SK-N-SH (cell line): ENCODE data around the gene LDB2. TPM values are rescaled to one million over a fixed set of nuclear protein-coding genes. Genes with fewer than 3 reads are reported as not detected.

Source experiments
- CTCF ChIA-PET: fragments of 300-600, 350-600 bp; formaldehyde crosslinking; extraction: SDS; loops from one replicate; lab custom pipeline; 2021; lab: Yijun Ruan, JAX
- POLR2A ChIA-PET: fragments of 350-600 bp; sonication (Branson Sonifier 250); formaldehyde crosslinking; extraction: SDS; loops from one replicate; lab custom pipeline; 2020; ENCODE audit warnings: antibody characterized with exemption, inconsistent platforms; lab: Yijun Ruan, JAX
- DNase-seq: peaks from one replicate; pipeline ENCODE4 v3.0.0; 2012
- H2AFZ ChIP-seq: fragments of 200-600 bp; sonication (generic); 2 replicates; pipeline ENCODE4 v1.8.1; 2016; ENCODE audit warnings: antibody characterized with exemption, mild to moderate bottlenecking, low read depth
- H3F3A ChIP-seq: fragments of 200-600 bp; sonication (generic); replicated peaks from 2 replicates; pipeline ENCODE3; 2016; ENCODE audit warnings: antibody characterized with exemption, mild to moderate bottlenecking; ENCODE audit not compliant: insufficient read depth
- H3K27ac ChIP-seq, 2 experiments: fragments of 200-500 bp in 1 of 2; fragments of 200-600 bp in 1 of 2; sonication (Bioruptor generic) in 1 of 2; sonication (generic), shearing (Covaris generic) in 1 of 2; 2 replicates each; pipeline versions ENCODE4 v1.5.1 to v1.6.1; 2014 to 2016; ENCODE audit warnings: low read depth in 2 of 2, inconsistent platforms in 1 of 2, low read length in 1 of 2, mild to moderate bottlenecking in 1 of 2, mixed read lengths in 1 of 2
- H3K27me3 ChIP-seq: fragments of 200-600 bp; sonication (generic), shearing (Covaris generic); 2 replicates; pipeline ENCODE4 v1.6.1; 2016; ENCODE audit warnings: mixed run types; ENCODE audit not compliant: insufficient read depth
- H3K36me3 ChIP-seq, 2 experiments: fragments of 200-500 bp in 1 of 2; fragments of 200-600 bp in 1 of 2; sonication (Bioruptor generic) in 1 of 2; sonication (generic) in 1 of 2; replicated peaks in 1 of 2; 2 replicates each; pipeline versions ENCODE3 to v1.5.1; 2014 to 2016; ENCODE audit warnings: low read length in 1 of 2, mild to moderate bottlenecking in 1 of 2; ENCODE audit not compliant: insufficient read depth in 2 of 2, control insufficient read depth in 1 of 2
- H3K4me1 ChIP-seq, 2 experiments: fragments of 200-500 bp in 1 of 2; fragments of 200-600 bp in 1 of 2; sonication (Bioruptor generic) in 1 of 2; sonication (generic), shearing (Covaris generic) in 1 of 2; 2 replicates each; pipeline versions ENCODE4 v1.5.1 to v1.6.1; 2014 to 2016; ENCODE audit warnings: low read depth in 1 of 2, low read length in 1 of 2, mixed run types in 1 of 2; ENCODE audit not compliant: insufficient read depth in 2 of 2, control insufficient read depth in 1 of 2
- H3K4me2 ChIP-seq: fragments of 200-600 bp; sonication (generic), shearing (Covaris generic); 2 replicates; pipeline ENCODE4 v1.6.1; 2017; ENCODE audit warnings: mixed run types
- H3K4me3 ChIP-seq, 2 experiments: fragments of 200-500 bp in 1 of 2; fragments of 200-600 bp in 1 of 2; sonication (Bioruptor generic) in 1 of 2; sonication (generic), shearing (Covaris generic) in 1 of 2; 2 replicates each; pipeline versions ENCODE4 v1.5.1 to v1.8.1; 2014 to 2016; ENCODE audit warnings: low read depth in 2 of 2, inconsistent platforms in 1 of 2, low read length in 1 of 2, mild to moderate bottlenecking in 1 of 2, mixed read lengths in 1 of 2, moderate library complexity in 1 of 2
- H3K79me2 ChIP-seq: fragments of 200-600 bp; sonication (generic); 2 replicates; pipeline ENCODE4 v1.8.1; 2017; ENCODE audit warnings: mild to moderate bottlenecking; ENCODE audit not compliant: insufficient read depth
- H3K9ac ChIP-seq: fragments of 200-600 bp; sonication (generic); 2 replicates; pipeline ENCODE4 v1.6.1; 2017; ENCODE audit warnings: mixed run types
- H3K9me2 ChIP-seq: fragments of 200-600 bp; sonication (generic); 2 replicates; pipeline ENCODE4 v1.6.1; 2017; ENCODE audit warnings: mixed run types
- H3K9me3 ChIP-seq: fragments of 200-600 bp; sonication (generic); 2 replicates; pipeline ENCODE4 v1.6.1; 2017; ENCODE audit warnings: mixed run types, mild to moderate bottlenecking, moderate library complexity
- H4K20me1 ChIP-seq: fragments of 200-600 bp; sonication (generic); 2 replicates; pipeline ENCODE4 v1.6.1; 2017; ENCODE audit warnings: mild to moderate bottlenecking, mixed run types; ENCODE audit not compliant: insufficient read depth
- EP300 ChIP-seq, 2 experiments: IDR thresholded peaks; 2 replicates each; pipeline versions ENCODE4 v1.4.0 to v1.6.1; 2012; ENCODE audit warnings: borderline replicate concordance in 1 of 2, low read depth in 1 of 2, low read length in 1 of 2
- FOSL2 ChIP-seq: IDR thresholded peaks from 2 replicates; pipeline ENCODE4 v1.4.0; 2012; ENCODE audit warnings: low read depth, mild to moderate bottlenecking, moderate library complexity, borderline replicate concordance
- FOXM1 ChIP-seq: IDR thresholded peaks from 2 replicates; pipeline ENCODE4 v1.4.0; 2012; ENCODE audit warnings: low read depth, mild to moderate bottlenecking
- GATA2 ChIP-seq: sonication (generic); formaldehyde crosslinking; IDR thresholded peaks from 2 replicates; pipeline ENCODE4 v1.5.0; 2020; ENCODE audit warnings: mild to moderate bottlenecking, missing genetic modification reagents
- JUND ChIP-seq: IDR thresholded peaks from 2 replicates; pipeline ENCODE4 v1.4.0; 2012
- NFIC ChIP-seq: IDR thresholded peaks from 2 replicates; pipeline ENCODE4 v1.4.0; 2012; ENCODE audit warnings: borderline replicate concordance
- RAD21 ChIP-seq: IDR thresholded peaks from 2 replicates; pipeline ENCODE4 v1.6.1; 2012; ENCODE audit warnings: mild to moderate bottlenecking, low read length
- RCOR1 ChIP-seq: fragments of 150-350 bp; IDR thresholded peaks from 2 replicates; pipeline ENCODE4 v1.6.1; 2017; ENCODE audit warnings: antibody characterized with exemption, low read length
- TAF1 ChIP-seq: IDR thresholded peaks from 2 replicates; pipeline ENCODE4 v1.6.1; 2012; ENCODE audit warnings: low read depth, mild to moderate bottlenecking, low read length, moderate library complexity, borderline replicate concordance
- TEAD4 ChIP-seq: IDR thresholded peaks from 2 replicates; pipeline ENCODE4 v1.4.0; 2012; ENCODE audit warnings: mild to moderate bottlenecking, borderline replicate concordance; ENCODE audit not compliant: insufficient read depth
- WGBS: methylation state at CpG from one replicate; pipeline ENCODE4 v1.1.6; 2017; ENCODE audit warnings: low lambda C conversion rate; 5-methylcytosine and 5-hydroxymethylcytosine counted together
- polyA plus RNA-seq, 3 experiments: library from polyadenylated mRNA; depleted of rRNA; stranded (reverse); fragments of >200 nt; gene quantifications; 2 replicates each; pipeline ENCODE4 v1.2.3, GENCODE V29; 2012
- TF ChIP-seq, protein P1 (sequence below): IDR thresholded peaks from 2 replicates; pipeline ENCODE4 v1.4.0; 2012; ENCODE audit warnings: low read depth, borderline replicate concordance
- TF ChIP-seq, protein P2 (sequence below): fragments of 150-350 bp; IDR thresholded peaks from 2 replicates; pipeline ENCODE4 v1.6.1; 2017; ENCODE audit warnings: antibody characterized with exemption, low read length, low read depth, borderline replicate concordance
- TF ChIP-seq, protein P3 (sequence below): fragments of 200-600 bp; sonication (generic); IDR thresholded peaks from 2 replicates; pipeline ENCODE4 v1.6.1; 2017; ENCODE audit warnings: antibody characterized with exemption, mild to moderate bottlenecking, moderate library complexity

LDB2 gene
- polyA plus RNA-seq, 1 of the 3 experiments (the other 2 are of a cell fraction) = 11.0 TPM

DNA sequence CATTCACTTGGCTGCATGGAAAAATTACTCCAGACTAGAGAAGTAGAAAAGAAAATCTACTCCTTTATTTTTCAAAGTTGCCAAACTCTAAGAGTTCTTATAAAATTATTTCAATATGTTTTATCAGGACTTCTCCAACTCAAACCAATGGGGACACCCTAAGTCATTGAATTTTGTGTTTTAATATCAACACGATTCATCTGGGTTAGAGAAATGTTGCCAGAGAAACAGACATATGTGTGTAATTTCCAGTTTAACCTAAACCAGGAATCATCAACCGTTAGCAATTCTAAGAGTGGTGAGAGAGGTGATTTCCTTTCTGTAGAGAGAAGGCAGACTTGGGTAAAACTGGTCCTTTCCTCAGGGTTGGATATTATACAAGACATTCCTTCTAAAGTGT is 291.8 kb downstream of the LDB2 start (continued):
- TF ChIP-seq, protein P1, sequence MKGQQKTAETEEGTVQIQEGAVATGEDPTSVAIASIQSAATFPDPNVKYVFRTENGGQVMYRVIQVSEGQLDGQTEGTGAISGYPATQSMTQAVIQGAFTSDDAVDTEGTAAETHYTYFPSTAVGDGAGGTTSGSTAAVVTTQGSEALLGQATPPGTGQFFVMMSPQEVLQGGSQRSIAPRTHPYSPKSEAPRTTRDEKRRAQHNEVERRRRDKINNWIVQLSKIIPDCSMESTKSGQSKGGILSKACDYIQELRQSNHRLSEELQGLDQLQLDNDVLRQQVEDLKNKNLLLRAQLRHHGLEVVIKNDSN = no peak
- TF ChIP-seq RCOR1 = no peak
- no peak for TF ChIP-seq NFIC
- no peak for TF ChIP-seq TAF1

DNA sequence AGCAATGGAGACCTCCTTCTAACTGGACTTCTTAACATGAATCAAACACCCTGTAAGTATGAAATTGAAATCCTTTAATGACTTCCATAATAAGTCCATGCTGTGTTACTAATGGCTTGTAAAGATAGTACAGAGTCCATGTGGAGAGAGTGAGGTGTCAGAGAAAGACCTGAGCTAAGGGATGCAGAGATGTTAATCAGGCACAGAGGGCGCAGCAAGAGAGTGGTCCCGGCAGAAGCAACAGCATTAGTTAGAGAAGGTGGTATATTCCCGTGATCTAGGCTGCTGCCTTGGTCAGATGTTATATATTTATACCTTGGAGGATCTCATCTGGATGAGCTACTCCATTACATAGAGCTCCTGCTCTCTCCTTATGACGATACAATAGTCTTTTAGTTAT is 295.3 kb downstream of the LDB2 start:
- Histone ChIP-seq H3K79me2 (no peaks in the 10 kb centered on the region), H3K27ac (no peak overlapping the region), H3K27me3 (no peaks in the 10 kb centered on the region), H3K36me3 (no peaks in the 10 kb centered on the region), H3K9me2 (no peaks in the 10 kb centered on the region), H3K9ac (no peak overlapping the region), H3K4me2 (no peak overlapping the region), H3K4me1 (peaks cover 0 to 5% of the 10 kb centered on the region in 2 experiments; a peak in 2 of 4 replicates), H3F3A (peaks cover 10% of the 10 kb centered on the region), H2AFZ (no peak overlapping the region), H3K4me3 (no peak overlapping the region), H4K20me1 (no peaks in the 10 kb centered on the region), H3K9me3 (no peaks in the 10 kb centered on the region)
- WGBS = 73% methylated on average over 4 of the region's 4 CpGs
- DNase-seq = no peak
- TF ChIP-seq, protein P2, sequence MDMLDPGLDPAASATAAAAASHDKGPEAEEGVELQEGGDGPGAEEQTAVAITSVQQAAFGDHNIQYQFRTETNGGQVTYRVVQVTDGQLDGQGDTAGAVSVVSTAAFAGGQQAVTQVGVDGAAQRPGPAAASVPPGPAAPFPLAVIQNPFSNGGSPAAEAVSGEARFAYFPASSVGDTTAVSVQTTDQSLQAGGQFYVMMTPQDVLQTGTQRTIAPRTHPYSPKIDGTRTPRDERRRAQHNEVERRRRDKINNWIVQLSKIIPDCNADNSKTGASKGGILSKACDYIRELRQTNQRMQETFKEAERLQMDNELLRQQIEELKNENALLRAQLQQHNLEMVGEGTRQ = no peak
- TF ChIP-seq JUND (no peak), TEAD4 (no peak), RAD21 (no peak), GATA2 (no peak), EP300 (IDR thresholded peaks at IDR 0.05; ENCODE audit: borderline replicate concordance in 1 of 2, low read depth in 1 of 2, low read length in 1 of 2) (no peak), RCOR1 (no peak), FOSL2 (no peak), NFIC (no peak), TAF1 (no peak), FOXM1 (no peak)
- TF ChIP-seq, protein P1 = no peak
- TF ChIP-seq, protein P3, sequence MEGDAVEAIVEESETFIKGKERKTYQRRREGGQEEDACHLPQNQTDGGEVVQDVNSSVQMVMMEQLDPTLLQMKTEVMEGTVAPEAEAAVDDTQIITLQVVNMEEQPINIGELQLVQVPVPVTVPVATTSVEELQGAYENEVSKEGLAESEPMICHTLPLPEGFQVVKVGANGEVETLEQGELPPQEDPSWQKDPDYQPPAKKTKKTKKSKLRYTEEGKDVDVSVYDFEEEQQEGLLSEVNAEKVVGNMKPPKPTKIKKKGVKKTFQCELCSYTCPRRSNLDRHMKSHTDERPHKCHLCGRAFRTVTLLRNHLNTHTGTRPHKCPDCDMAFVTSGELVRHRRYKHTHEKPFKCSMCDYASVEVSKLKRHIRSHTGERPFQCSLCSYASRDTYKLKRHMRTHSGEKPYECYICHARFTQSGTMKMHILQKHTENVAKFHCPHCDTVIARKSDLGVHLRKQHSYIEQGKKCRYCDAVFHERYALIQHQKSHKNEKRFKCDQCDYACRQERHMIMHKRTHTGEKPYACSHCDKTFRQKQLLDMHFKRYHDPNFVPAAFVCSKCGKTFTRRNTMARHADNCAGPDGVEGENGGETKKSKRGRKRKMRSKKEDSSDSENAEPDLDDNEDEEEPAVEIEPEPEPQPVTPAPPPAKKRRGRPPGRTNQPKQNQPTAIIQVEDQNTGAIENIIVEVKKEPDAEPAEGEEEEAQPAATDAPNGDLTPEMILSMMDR = no peak
- TF ChIP-seq, all 33 proteins: peak for 0
- CTCF ChIA-PET = interaction anchor here (1.0 to 1.5 kb wide), 3 partner anchors 40 to 721 kb away, joined by 3 to 4 read pairs (median 4); no protein-coding TSS in a partner anchor
- POLR2A ChIA-PET = interaction anchor here (0.7 kb wide), 1 partner anchor 827 kb away, joined by 4 read pairs; no protein-coding TSS in a partner anchor
